Right forelimb (tissue), 1 donor: ENCODE data around the gene SEMA4A.
"Not testable (repeated sequence)": the region's sequence is repeated elsewhere in the genome, so short reads cannot be mapped to it uniquely, and the experiment has no call there.

Source experiments
- DNase-seq: peaks from one replicate; pipeline ENCODE4 v3.0.0-alpha.2; 2018

Gene SEMA4A

GRCh38 chr1:156153362-156153761 lies at the start of gene SEMA4A:
Gene SEMA4A (plus strand): TSS chr1:156153585. CDS start chr1:156154579, 994 bp downstream.
- DNase-seq = no peak

- peak; percentile 91 for DNase-seq
Measured at GRCh38 chr1:156104065-156104810, 49.1 kb upstream of the SEMA4A start.

- DNase-seq = peak; percentile 77
Measured at GRCh38 chr1:156104861-156105832, 48.2 kb upstream of the SEMA4A start.

DNA sequence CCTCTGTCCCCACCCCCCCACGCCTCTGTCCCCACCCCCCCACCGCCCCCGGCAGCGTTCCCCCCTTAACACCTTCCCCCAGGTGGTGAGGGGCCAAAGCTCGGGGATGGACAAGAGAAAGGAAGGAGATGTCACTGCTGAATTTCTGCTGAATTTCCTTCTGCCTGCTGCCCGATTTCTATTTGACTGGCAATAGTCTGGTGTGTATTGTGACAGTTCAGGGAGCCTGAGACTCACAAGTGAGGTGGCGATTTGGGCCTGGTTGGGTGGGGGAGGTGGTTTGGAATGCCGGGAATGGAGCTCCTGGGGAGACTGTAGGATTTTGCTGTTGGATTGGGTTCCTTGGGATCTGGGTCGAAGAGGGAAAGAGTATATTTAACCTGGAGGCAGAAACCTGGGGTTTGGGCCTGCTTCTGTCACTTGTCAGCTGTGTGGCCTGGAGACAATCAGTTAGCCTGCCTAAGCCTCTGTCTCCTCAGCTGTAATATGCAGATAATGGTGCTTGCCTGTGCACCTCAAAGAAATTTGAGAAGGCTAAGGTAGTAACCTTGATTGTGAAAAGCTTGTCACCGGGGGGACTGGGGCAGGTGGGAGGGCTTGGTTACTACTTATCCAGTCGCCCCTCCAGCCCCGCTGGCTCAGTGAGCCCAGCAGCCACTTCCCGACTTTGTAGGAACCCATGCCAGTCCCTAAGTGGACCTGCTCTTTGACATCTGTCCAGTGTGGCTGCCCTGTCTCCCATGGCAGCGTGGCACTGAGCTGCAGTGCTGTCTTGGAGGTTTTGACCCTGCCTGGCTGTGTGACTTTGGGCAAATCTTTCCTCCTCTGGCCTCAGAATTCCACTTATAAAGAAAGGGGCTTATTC lies 46.5 kb upstream of the SEMA4A start:
- DNase-seq = no peak

DNA sequence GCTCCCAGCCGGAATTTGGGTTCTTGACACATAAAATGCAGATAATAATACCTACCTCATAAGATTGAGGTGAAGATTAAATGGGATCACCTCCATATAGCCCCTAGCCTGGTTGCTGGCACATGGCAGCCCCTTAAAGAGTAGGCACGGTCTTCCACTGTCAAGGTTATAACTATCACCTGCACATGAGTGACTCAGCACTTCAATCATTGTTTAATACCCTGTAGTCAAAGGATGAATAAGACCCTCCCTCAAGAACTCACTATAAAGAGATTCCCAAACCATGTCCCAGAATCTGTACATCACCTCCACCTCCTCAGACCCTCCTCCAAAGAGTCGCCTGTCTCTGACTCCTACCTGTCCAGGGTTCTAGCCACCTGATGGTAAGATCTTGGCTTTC lies 45.3 kb upstream of the SEMA4A start:
- no peak for DNase-seq

- DNase-seq = no peak
Measured at GRCh38 chr1:156108664-156109241, 44.6 kb upstream of the SEMA4A start.

GRCh38 chr1:156110252-156110651 lies 43.1 kb upstream of the SEMA4A start:
- DNase-seq = no peak

DNA sequence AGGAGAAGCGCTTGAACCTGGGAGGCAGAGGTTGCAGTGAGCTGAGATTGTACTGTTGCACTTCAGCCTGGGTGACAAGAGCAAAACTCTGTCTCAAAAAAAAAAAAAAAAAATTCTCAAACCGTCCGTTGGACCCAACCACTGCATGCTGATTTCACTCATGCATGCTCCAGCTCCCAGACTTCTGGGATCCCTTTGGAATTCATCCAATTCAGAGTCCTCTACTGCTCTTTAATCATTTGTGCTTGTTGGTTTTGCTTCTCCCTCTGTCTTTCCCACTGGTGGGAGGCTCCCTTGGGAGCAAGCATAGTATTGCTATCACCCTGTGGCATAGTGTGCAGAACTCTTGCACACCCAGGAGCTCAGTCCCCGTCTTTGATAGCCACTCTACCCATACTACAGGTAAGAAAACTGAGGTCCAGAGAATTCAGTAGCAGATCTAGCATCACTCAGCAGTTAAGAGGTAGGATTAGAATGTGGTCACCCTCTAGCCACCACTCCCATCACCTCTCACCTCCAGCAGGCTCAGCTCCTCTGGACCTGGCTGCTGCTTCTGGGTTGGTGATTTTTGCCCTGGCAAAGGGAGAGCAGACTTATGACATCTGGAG lies 41.9 kb upstream of the SEMA4A start:
- no peak for DNase-seq

DNA sequence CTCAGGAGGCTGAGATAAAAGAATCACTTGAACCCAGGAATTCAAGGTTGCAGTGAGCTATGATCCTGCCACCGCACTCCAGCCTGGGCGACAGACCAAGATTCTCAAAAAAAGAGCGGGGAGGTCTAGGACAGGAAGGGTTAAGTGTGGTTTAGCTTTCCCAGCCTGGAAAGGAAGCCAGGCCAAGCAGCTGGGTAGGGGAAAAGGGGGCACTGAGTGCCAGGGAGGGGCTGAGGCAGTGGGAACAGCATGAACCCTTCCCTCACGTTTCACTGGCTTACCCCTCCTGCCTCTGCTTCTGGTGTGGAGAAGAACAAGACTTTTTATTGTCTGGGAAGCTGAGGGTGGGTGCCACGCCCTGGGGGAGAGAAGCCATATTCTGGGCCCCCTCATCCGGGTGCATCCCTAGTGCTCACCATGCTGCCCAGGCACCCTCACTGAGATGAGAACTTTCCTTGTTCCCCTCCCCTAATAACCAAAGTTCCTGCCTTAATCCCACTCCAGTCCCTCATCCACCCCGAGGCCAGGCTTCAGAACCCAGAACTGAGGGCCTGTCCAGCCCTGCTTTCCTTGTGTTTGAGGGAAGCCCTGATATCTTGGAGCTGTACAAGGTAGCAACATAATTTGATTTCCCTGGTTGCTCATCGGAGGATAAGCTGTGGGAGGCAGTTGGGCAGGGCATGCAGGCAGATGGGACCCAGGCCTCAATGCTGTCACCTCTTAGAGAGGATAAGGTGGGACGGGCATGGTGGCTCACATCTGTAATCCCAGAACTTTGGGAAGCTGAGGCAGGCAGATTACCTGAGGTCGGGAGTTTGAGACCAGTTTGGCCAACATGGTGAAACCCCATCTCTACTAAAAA lies 40.9 kb upstream of the SEMA4A start:
- no peak for DNase-seq

- peak; percentile 68 for DNase-seq
Measured at GRCh38 chr1:156113282-156113950, 40.0 kb upstream of the SEMA4A start.

- DNase-seq = peak; percentile 95
Measured at GRCh38 chr1:156114101-156114918, 39.1 kb upstream of the SEMA4A start, which contains the start of gene LMNA. Gene LMNA (plus strand): TSS chr1:156114711. CDS start chr1:156114919, 208 bp downstream.

- peak; percentile 74 for DNase-seq
Measured at GRCh38 chr1:156114919-156115513, 38.4 kb upstream of the SEMA4A start.

DNA sequence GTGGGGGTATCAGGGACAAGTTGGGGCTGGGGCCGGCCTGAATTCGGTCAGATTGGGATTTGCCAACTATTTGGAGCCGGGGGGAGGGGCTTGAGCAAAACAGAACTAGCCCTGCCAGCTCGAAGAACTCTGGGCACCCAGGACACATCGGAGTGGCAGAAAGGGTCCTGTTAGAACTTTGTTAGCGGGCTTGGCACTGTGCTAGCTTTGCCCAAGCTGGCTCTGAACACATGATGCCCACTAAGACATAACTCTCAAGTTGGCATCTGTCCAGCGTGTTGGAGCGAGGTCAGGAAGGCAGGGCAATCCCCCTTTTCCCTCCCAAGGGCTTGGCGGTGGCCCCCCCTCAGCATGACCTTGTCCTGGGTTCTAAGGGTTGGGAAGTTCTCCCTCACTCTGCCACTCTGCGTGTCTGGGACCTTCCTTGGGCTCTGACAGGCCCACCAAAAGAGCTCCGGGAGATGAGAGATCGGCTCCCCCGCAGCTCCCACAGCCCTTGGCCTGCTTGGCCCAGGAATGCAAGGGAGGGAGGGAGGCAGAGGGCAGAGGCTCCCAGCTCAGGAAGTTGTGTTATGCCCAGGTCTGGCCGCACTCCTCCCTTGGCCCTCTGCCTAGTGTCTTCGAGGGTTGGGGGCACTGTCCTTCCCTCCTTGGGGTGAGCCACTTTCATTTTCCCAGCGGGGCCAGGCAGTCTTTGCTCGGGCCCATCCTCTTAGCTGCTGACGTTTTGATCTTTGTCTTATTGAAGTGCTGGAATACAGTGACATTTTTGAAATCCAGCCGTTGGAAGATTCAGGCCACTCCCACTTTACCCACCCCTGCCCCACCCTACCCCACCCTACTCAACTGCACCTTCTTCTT lies 37.6 kb upstream of the SEMA4A start:
- peak; percentile 83 for DNase-seq

DNA sequence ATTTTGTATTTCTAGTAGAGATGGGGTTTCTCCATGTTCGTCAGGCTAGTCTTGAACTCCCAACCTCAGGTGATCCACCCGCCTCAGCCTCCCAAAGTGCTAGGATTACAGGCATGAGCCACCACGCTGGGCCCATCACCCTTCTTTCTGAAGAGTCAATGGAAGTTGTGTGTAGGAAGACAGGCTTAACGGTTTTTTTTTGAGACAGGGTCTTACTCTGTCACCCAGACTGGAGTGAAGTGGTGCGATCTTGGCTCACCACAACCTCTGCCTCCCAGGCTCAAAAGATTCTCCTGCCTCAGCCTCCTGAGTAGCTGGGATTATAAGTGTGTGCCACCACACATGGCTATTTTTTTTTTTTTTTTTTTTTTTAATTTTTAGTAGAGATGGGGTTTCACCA lies 36.7 kb upstream of the SEMA4A start:
- DNase-seq = not testable (repeated sequence)

DNA sequence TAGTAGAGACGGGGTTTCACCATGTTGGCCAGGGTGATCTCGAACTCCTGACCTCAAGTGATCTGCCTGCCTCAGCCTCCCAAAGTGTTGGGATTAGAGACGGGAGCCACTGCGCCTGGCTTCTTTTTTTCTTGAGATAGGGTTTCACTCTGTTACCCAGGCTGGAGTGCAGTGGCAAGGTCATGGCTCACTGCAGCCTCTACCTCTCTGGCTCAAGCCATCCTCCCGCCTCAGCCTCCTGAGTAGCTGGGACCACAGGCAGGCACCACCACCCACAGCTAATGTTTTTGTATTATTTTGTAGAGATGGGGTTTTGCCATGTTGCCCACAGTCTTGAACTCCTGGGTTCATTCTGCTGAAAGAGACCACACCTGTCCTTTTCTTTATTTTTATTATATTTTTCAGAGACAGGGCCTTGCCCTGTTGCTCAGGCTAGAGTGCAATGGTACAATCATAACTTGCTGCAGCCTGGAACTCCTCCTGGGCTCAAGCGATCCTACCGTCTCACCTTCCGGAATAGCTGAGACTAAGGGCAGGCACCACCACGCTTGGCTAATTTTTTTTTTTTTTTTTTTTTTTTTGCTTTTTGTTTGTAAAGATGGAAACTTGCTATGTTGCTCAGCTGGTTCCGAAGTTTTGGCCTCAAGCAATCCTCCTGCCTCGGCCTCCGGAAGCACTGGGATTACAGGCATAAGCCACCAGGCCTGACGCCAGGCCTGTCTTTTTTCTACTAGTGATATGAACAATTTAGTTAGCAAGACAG lies 35.8 kb upstream of the SEMA4A start:
- DNase-seq = no peak

DNA sequence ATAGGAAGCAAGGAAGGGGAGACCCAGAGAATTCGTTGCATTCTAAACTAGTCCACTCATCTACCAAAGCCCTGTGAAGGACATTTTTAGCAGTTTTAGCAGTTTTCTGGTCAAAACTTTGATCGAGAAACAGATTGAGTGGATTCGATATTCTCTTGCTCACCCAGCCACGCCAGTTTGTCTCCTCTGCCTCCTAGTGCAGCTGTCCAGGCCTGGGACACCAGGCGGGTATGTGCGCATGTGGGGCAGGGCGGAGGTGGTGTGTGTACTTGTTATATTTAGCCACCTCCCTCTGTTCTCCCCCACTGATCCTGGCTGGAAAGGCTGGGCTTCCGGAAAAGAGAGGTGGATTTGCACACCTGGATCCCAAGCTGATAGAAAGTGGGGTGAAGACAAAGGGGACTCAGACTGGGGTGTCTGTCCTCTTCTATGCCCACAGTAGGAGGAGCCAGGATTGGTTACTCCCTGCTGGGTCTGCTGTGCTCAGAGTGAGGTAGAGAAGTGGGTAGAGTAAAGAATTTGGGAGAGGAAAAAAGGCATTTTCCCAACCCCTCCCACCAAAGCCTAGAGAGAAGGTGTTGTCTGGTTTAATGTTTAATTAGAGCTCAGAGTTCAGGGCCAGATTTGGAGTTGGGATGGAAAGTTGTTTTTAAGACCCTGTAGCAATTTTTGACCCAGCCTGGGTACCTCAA lies 35.1 kb upstream of the SEMA4A start:
- no peak for DNase-seq
